Stimulated activated CD4-positive, alpha-beta T cell treated with anti-CD3 and anti-CD28 coated beads, Interleukin-4, amount 100 ng/mL, for 1 hour (primary cell): Measurements from ENCODE around the gene ADRM1.

Source experiments
- DNase-seq: peaks from one replicate; pipeline ENCODE4 v3.0.0-alpha.2; 2020

ADRM1 gene

DNA sequence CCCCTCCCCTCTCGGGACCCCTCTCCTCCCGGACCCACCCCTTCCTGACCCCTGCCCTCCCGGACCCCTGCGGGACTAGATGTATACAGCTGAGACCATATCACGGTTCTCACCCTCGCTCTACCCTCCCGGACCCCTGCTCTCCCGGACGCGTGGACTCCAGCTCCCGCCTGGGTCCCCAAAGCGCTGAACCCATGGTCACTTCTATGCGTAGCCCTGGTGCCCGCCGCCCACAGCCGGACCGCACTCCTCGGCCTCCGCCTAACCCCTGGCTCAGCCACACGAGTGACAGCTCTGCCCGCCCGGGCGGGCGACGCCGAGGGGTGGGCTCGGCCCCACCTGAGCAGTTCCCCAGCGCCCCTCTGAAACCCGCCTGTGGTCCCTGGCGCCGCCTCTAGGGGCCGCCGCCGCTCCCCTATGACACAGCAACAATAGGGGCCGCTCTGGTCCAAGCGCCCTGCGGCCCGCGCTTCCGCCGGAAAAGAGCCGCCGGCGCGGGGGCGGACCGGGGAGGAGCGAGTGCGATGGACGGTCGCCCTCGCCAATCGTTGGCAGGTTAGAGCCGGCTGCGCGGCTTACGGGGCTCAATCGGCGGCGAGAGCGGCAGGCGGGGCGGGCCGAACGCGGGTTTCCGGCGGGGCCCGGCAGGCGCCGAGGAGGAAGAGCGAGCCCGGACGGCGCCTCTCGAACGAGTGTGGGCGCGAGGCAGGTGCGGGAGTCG, at the start of gene ADRM1:
Gene ADRM1 (plus strand): TSS at position 657 of the 721 bp plus-strand sequence. CDS start 572 bp downstream, outside the sequence.
- DNase-seq, result peak; percentile 97

DNA sequence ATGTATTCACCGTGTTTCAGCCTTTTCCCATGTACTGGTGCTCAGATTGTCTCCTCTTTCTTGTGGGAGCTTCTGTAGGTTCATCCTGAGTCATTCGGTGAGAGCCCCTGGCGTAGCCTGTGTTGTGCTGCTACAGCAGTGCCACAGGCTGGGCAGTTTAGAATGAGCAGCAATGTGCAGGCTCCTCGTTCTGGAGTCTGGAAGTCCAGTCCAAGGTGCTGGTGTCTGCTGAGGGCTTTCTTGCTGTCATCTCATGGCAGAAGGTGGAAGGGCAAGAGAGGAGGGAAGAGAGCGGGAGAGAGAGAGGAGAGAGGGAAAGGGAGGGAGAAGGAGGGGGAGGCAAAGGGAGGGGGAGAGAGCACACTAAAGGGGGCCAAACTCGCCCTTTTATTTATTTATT, 49.4 kb upstream of the ADRM1 start:
- DNase-seq, result no peak

GRCh38 chr20:62254021-62254724, 48.6 kb upstream of the ADRM1 start:
- DNase-seq, result no peak

DNA sequence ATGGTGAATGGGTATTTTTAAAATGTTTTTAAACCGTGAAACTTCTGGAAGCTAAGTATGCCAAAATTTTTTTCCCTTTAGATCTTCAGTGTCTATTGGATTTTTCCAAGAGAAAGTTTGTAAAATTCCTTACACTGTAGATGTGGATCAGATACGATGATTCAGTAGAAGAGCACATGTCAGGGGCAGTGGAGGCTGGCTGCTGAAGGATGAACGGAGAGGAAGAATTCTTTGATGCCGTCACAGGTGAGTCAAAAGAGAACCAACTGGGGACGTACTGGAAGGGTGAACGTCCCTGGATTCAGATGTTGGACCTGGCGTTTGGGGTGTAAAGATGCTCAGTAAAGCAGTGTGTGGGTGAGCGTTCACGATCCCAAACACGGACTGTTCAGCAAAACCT, 46.8 kb upstream of the ADRM1 start:
- no peak for DNase-seq

DNA sequence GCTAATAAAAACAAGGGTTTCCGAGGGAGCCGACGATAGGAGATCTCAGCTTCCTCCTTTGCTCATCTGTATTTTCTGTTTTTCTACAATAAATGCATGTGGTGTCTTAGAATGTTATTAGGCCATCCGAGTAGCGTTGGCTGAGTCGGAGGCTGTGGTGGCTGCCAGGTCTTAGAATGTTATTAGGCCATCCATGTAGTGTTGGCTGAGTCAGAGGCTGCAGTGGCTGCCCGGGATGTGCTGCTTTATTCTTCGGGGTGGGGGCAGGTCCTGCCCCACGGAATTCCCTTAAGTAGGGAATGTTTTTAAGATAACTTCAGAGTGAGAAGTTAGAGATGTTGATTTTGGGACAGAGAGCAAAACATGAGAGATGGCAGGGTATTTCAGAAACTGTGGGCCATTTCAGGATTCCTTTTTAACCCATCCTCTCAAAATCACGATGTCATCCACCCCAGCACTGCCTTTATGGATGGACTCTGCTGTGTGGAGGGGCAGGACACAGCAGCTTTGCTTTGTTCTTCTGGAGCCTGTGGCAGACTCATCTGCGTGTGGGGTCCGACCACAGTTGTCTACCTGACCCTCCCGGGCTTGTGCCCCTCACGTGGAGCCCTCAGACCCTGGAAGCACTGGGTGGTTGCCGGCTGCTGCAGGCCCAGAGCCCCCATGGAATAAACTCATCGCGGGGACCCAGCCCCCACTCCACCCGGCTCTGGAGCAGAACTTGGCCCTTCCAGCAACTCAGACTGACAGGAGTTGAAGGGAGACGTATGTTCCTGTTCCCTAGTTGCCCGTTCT, 44.1 kb upstream of the ADRM1 start:
- no peak for DNase-seq

DNA sequence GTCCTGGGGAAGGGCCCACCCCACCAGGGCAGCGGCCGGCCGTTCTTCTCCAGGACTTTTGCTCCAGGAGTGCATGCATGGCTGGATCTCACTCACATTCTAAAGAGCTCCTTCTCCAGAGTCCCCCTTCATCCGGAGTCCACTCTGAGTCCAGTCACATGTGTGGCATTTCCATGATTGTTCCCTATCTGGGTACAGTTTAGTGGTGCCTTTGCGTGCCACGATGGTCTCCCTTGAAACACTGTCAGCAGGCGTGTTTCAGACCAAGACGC, 43.6 kb upstream of the ADRM1 start:
- no peak for DNase-seq

GRCh38 chr20:62262064-62262463, 40.7 kb upstream of the ADRM1 start:
- DNase-seq, result no peak

GRCh38 chr20:62263396-62263795, 39.4 kb upstream of the ADRM1 start:
- DNase-seq, result no peak

GRCh38 chr20:62265365-62265764, 37.4 kb upstream of the ADRM1 start:
- DNase-seq, result no peak

DNA sequence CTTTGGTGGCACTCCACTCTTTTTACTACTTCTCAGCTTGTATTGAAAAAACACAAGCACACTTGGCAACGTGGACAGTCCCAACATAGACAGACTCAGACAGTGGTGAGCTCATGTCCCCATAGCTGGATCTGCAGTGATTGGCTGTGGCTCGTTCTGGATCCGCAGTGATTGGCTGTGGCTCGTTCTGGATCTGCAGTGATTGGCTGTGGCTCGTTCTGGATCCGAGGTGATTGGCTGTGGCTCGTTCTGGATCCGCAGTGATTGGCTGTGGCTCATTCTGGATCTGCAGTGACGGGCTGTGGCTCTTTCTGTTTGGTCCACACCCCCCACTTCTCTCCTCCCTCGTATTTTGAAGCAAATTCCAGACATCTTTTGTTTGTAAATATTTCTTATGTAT, 36.5 kb upstream of the ADRM1 start:
- no peak for DNase-seq

DNA sequence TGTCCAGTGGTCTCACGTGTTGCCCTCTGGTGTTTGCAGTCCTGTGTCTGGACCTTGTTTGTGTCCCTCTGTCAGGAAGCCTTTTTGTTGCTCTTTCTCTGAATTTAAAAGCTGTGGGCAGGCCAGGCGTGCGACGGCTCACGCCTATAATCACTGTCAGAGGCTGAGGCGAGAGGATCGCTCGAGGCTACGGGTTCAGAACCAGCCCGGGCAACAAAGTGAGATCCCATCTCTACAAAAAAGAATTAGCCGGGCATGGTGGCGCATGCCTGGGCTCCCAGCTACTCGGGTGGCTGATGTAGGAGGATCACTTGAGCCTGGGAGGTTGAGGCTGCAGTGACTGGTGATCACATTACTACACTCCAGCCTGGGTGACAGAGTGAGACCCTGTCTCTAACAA, 35.9 kb upstream of the ADRM1 start:
- no peak for DNase-seq

DNA sequence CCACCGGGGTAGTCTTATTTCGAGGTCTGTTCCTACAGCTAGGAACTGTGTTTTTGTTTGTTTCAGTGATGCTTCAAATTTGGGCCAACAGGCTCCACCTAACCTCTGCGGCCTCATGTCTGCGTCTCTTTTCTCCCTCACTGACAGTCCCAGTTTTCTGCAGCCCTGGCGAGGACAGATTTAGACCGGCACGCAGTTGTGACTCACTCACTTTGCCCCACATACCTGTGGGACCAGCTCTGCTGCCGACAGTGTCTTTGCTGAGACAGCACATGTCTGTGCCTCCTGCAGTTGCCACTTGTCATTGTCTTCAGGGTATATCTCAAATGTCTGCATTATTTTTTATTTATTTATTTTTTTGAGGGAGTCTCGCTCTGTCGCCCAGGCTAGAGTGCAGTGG, 35.3 kb upstream of the ADRM1 start:
- no peak for DNase-seq

DNA sequence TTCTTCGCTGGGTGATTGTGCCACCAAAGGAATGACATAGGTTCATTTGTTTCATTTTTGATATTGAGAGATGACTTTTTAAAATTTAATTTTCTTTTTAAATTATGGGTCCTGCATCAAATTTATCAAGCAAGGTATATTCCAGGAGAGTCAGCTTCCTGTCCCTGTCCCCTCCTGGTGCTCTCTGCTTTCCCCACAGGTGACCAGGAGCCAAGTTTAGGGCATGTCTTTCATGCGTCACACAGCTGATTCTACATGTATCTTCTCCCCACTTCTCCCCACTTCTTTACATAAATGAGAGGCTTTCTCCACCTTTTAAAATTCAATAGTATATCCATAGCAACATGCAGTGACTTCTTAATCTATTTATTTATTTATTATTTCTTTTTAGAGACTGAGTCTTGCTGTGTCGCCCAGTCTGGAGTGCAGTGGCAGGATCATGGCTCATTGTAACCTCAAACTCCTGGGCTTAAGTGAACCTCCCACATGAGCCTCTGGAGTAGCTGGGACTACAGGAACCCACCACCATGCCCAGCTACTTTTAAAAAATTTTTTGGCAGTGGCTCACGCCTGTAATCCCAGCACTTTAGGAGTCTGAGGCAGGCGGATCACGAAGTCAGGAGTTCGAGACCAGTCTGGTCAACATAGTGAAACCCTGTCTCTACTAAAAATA, 34.4 kb upstream of the ADRM1 start:
- no peak for DNase-seq

DNA sequence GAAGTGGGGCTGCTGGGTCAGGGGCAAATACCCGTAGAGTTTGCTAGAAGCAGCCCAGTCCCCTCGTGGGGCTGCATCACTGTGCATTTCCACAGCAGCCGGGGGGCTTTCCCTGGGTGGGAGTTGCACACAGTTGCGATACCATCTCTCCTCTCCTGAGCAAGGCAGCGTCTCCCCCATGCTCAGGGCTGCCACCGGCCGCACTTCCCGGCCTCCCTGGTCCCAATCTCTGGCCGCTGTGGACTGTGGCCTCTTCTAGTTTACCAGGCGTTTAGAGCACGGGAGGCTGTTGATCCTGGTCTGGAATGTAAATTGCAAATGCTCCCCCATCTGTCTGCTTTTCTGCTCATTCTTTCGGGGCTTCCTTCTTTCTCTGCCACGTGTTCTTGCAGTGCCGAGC, 33.4 kb upstream of the ADRM1 start:
- no peak for DNase-seq

GRCh38 chr20:62269871-62270270, 32.9 kb upstream of the ADRM1 start:
- no peak for DNase-seq

GRCh38 chr20:62272200-62272599, 30.6 kb upstream of the ADRM1 start:
- no peak for DNase-seq

GRCh38 chr20:62273416-62273815, 29.4 kb upstream of the ADRM1 start:
- no peak for DNase-seq

- no peak for DNase-seq
These were observed 28.4 kb upstream of the ADRM1 start for GRCh38 chr20:62274332-62274950.

GRCh38 chr20:62275219-62275618, 27.6 kb upstream of the ADRM1 start:
- DNase-seq, result no peak

GRCh38 chr20:62276439-62276838, 26.4 kb upstream of the ADRM1 start:
- no peak for DNase-seq

DNA sequence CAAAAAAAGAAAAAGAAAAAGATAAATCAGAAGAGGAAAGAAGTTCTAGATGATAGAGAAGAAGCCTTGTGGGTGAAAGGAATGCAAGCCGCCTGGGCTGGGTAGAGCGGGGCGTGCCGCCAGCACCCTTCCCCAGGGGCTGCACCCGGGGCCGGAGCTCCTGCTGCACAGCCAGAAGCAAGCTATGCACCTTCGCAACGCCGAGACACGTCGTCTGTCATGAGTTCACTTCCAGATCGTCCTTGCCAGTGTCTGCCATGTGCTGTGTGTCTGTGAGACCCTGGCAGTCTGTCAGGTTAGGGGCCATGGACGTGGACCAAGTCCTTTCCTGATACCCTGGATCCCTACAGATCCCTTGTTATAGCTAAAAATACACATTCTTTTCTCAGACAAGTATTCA, 25.5 kb upstream of the ADRM1 start:
- DNase-seq, result no peak

GRCh38 chr20:62280303-62280702, 22.5 kb upstream of the ADRM1 start:
- DNase-seq, result no peak
